ENCODE results near the gene AGBL4.

AGBL4 gene

GRCh38 chr1:49606082-49606481 lies 417.7 kb downstream of the AGBL4 start:
- Histone ChIP-seq H2AFZ (ENCODE audit: low read depth, low read length) (no peak overlapping the region), H3K9ac (ENCODE audit: low read depth, low read length) (no peak overlapping the region), H3K9me3 (ENCODE audit: insufficient read depth, low read length, severe bottlenecking) (no peaks in the 10 kb centered on the region), H3K27me3 (ENCODE audit: insufficient read depth, low read length, poor library complexity) (no peaks in the 10 kb centered on the region), H3K79me2 (ENCODE audit: insufficient read depth, low read length) (no peaks in the 10 kb centered on the region), H3K36me3 (ENCODE audit: insufficient read depth, low read length) (no peaks in the 10 kb centered on the region), H3K4me1 (ENCODE audit: insufficient read depth, low read length) (no peaks in the 10 kb centered on the region), H3K4me3 (ENCODE audit: low read depth in 1 of 2, low read length in 2 of 2) (no peak overlapping the region), H3K4me2 (ENCODE audit: insufficient read depth, low read length) (no peak overlapping the region), H4K20me1 (ENCODE audit: insufficient read depth, low read length) (no peaks in the 10 kb centered on the region), H3K27ac (ENCODE audit: low read length) (no peak overlapping the region)
- no peak for ATAC-seq (ENCODE audit: insufficient read depth, low read depth)
- TF ChIP-seq CTCF (IDR thresholded peaks at IDR 0.05; ENCODE audit: borderline replicate concordance, extremely low read depth, low read length, poor library complexity, severe bottlenecking) (no peak), EZH2 (IDR thresholded peaks at IDR 0.05; ENCODE audit: borderline replicate concordance, low read depth, low read length, severe bottlenecking) (no peak)
- DNase-seq = no peak

- Histone ChIP-seq H3K27ac (ENCODE audit: low read length) (no peak overlapping the region), H2AFZ (ENCODE audit: low read depth, low read length) (no peak overlapping the region), H3K4me3 (ENCODE audit: low read depth in 1 of 2, low read length in 2 of 2) (no peak overlapping the region), H3K36me3 (ENCODE audit: insufficient read depth, low read length) (no peaks in the 10 kb centered on the region), H3K27me3 (ENCODE audit: insufficient read depth, low read length, poor library complexity) (no peaks in the 10 kb centered on the region), H3K9me3 (ENCODE audit: insufficient read depth, low read length, severe bottlenecking) (no peaks in the 10 kb centered on the region), H3K79me2 (ENCODE audit: insufficient read depth, low read length) (no peaks in the 10 kb centered on the region), H3K4me1 (ENCODE audit: insufficient read depth, low read length) (no peaks in the 10 kb centered on the region), H4K20me1 (ENCODE audit: insufficient read depth, low read length) (no peaks in the 10 kb centered on the region), H3K9ac (ENCODE audit: low read depth, low read length) (no peak overlapping the region), H3K4me2 (ENCODE audit: insufficient read depth, low read length) (no peak overlapping the region)
- DNase-seq (no peak), ATAC-seq (ENCODE audit: insufficient read depth, low read depth) (no peak)
- TF ChIP-seq EZH2 (IDR thresholded peaks at IDR 0.05; ENCODE audit: borderline replicate concordance, low read depth, low read length, severe bottlenecking) (no peak), CTCF (IDR thresholded peaks at IDR 0.05; ENCODE audit: borderline replicate concordance, extremely low read depth, low read length, poor library complexity, severe bottlenecking) (no peak)
Observed at GRCh38 chr1:49597436-49597835, 426.3 kb downstream of the AGBL4 start.

- H3K9me3 ChIP-seq (ENCODE audit: insufficient read depth, low read length, severe bottlenecking) = peaks cover 5% of the 10 kb centered on the region
- no peak for DNase-seq
- TF ChIP-seq EZH2 (IDR thresholded peaks at IDR 0.05; ENCODE audit: borderline replicate concordance, low read depth, low read length, severe bottlenecking) (no peak), CTCF (IDR thresholded peaks at IDR 0.05; ENCODE audit: borderline replicate concordance, extremely low read depth, low read length, poor library complexity, severe bottlenecking) (no peak)
- no peak overlapping the region for H3K27ac ChIP-seq (ENCODE audit: low read length)
- H3K27me3 ChIP-seq (ENCODE audit: insufficient read depth, low read length, poor library complexity) = no peaks in the 10 kb centered on the region
- no peak overlapping the region for H3K4me3 ChIP-seq (ENCODE audit: low read depth in 1 of 2, low read length in 2 of 2)
- H2AFZ ChIP-seq (ENCODE audit: low read depth, low read length) = no peak overlapping the region
- H3K9ac ChIP-seq (ENCODE audit: low read depth, low read length) = no peak overlapping the region
- no peaks in the 10 kb centered on the region for H3K79me2 ChIP-seq (ENCODE audit: insufficient read depth, low read length)
- H3K4me2 ChIP-seq (ENCODE audit: insufficient read depth, low read length) = no peak overlapping the region
- no peak for ATAC-seq (ENCODE audit: insufficient read depth, low read depth)
- no peaks in the 10 kb centered on the region for H3K36me3 ChIP-seq (ENCODE audit: insufficient read depth, low read length)
- H3K4me1 ChIP-seq (ENCODE audit: insufficient read depth, low read length) = no peaks in the 10 kb centered on the region
- H4K20me1 ChIP-seq (ENCODE audit: insufficient read depth, low read length) = no peaks in the 10 kb centered on the region
Observed at GRCh38 chr1:49576327-49576901, 447.3 kb downstream of the AGBL4 start.
